Endothelial cell of umbilical vein (primary cell): ENCODE measurements around the gene ANKRD13D. TPM values are rescaled to one million over a fixed set of nuclear protein-coding genes. Genes with fewer than 3 reads are reported as not detected.

ENCODE experiments used
- BruUV-seq: library from RNA; stranded (reverse); fragments of 400-500 nt; replicated peaks from 2 replicates; lab custom pipeline; 2021; lab: Mats Ljungman, UMichigan
- CTCF ChIA-PET: fragments of 300-600, 350-600 bp; sonication (Branson Sonifier 250); formaldehyde crosslinking; loops from one replicate; lab custom pipeline; 2021; ENCODE audit warnings: antibody characterized with exemption, inconsistent platforms; lab: Charles Lee
- POLR2A ChIA-PET: fragments of 300-600, 350-600 bp; sonication (Branson Sonifier 250); formaldehyde crosslinking; loops from one replicate; lab custom pipeline; 2021; ENCODE audit warnings: antibody characterized with exemption, inconsistent platforms; lab: Charles Lee
- DNase-seq: peaks from one replicate; pipeline ENCODE4 v3.0.0-alpha.2; 2011; ENCODE audit warnings: low read depth, low spot score
- FAIRE-seq: peaks from 2 replicates; lab custom pipeline; 2011; peaks lifted over from hg19 to GRCh38; lab: Jason Lieb, UNC
- H2AFZ ChIP-seq: 2 replicates; pipeline ENCODE4 v1.6.0; 2012; ENCODE audit warnings: low read depth, low read length, control low read depth, inconsistent platforms
- H3K27ac ChIP-seq: 2 replicates; pipeline ENCODE4 v1.5.1; 2011; ENCODE audit warnings: low read depth, mild to moderate bottlenecking, control low read depth, low read length, moderate library complexity; ENCODE audit not compliant: insufficient read depth
- H3K27me3 ChIP-seq, 2 experiments: 2 replicates each; pipeline versions ENCODE4 v1.6.0 to v1.6.1; 2011; ENCODE audit warnings: low read length in 2 of 2, mixed read lengths in 1 of 2; ENCODE audit not compliant: control insufficient read depth in 2 of 2, insufficient read depth in 2 of 2
- H3K36me3 ChIP-seq, 2 experiments: 2 replicates in 1 of 2; 3 replicates in 1 of 2; pipeline ENCODE4 v1.5.1; 2011; ENCODE audit warnings: low read length in 2 of 2, mild to moderate bottlenecking in 1 of 2, moderate library complexity in 1 of 2; ENCODE audit not compliant: control insufficient read depth in 2 of 2, insufficient read depth in 2 of 2; ENCODE audit errors: extremely low read depth in 1 of 2
- H3K4me1 ChIP-seq: 3 replicates; pipeline ENCODE4 v1.5.1; 2011; ENCODE audit warnings: mild to moderate bottlenecking, low read length; ENCODE audit not compliant: control insufficient read depth, insufficient read depth; ENCODE audit errors: extremely low read depth
- H3K4me2 ChIP-seq: 2 replicates; pipeline ENCODE4 v1.6.1; 2011; ENCODE audit warnings: low read length, control low read depth, mixed read lengths; ENCODE audit not compliant: insufficient read depth
- H3K4me3 ChIP-seq, 3 experiments: fragments of 200-600 bp in 1 of 3; sonication (generic), shearing (Covaris generic) in 1 of 3; replicated peaks in 1 of 3; 2 replicates each; pipeline ENCODE4 v1.5.1; 2011 to 2016; ENCODE audit warnings: control low read depth in 3 of 3, low read length in 3 of 3, mild to moderate bottlenecking in 2 of 3, inconsistent platforms in 1 of 3, low read depth in 1 of 3, moderate library complexity in 1 of 3; ENCODE audit not compliant: insufficient read depth in 1 of 3
- H3K79me2 ChIP-seq: 2 replicates; pipeline ENCODE4 v1.6.0; 2012; ENCODE audit warnings: low read length, inconsistent platforms; ENCODE audit not compliant: control insufficient read depth, insufficient read depth
- H3K9ac ChIP-seq: replicated peaks from 2 replicates; pipeline ENCODE3; 2011; ENCODE audit warnings: low read length, control low read depth; ENCODE audit not compliant: insufficient read depth; ENCODE audit errors: extremely low read depth
- H3K9me1 ChIP-seq: replicated peaks from 3 replicates; pipeline ENCODE4 v1.6.0; 2011; ENCODE audit warnings: mild to moderate bottlenecking, low read length; ENCODE audit not compliant: control insufficient read depth, insufficient read depth; ENCODE audit errors: extremely low read depth
- H3K9me3 ChIP-seq: replicated peaks from 2 replicates; pipeline ENCODE4 v1.5.1; 2012; ENCODE audit warnings: low read length, inconsistent platforms; ENCODE audit not compliant: control insufficient read depth, insufficient read depth
- H4K20me1 ChIP-seq: replicated peaks from 2 replicates; pipeline ENCODE3; 2011; ENCODE audit warnings: mild to moderate bottlenecking, low read length; ENCODE audit not compliant: control insufficient read depth, insufficient read depth; ENCODE audit errors: extremely low read depth
- CTCF ChIP-seq, 2 donors: IDR thresholded peaks; 1 replicate in 1 of 2; 2 replicates in 1 of 2; pipeline ENCODE4 v1.5.1; 2011; ENCODE audit warnings: low read length in 2 of 2, mild to moderate bottlenecking in 2 of 2, moderate library complexity in 2 of 2, control low read depth in 1 of 2, inconsistent platforms in 1 of 2, low read depth in 1 of 2; ENCODE audit not compliant: insufficient read depth in 1 of 2; ENCODE audit errors: extremely low read depth in 1 of 2
- EZH2 ChIP-seq: IDR thresholded peaks from 2 replicates; pipeline ENCODE4 v1.6.1; 2012; ENCODE audit warnings: borderline replicate concordance, low read depth, mild to moderate bottlenecking, moderate library complexity, low read length, inconsistent platforms; ENCODE audit not compliant: severe bottlenecking
- GATA2 ChIP-seq: IDR thresholded peaks from 2 replicates; pipeline ENCODE4 v1.7.0; 2011; ENCODE audit warnings: low read depth, mild to moderate bottlenecking, moderate library complexity, mixed read lengths, low read length; ENCODE audit not compliant: insufficient read length, insufficient read depth
- MAX ChIP-seq: IDR thresholded peaks from 2 replicates; pipeline ENCODE4 v1.6.1; 2011; ENCODE audit not compliant: insufficient read depth, insufficient read length
- MYC ChIP-seq: IDR thresholded peaks from one replicate; pipeline ENCODE4 v1.6.1; 2011; ENCODE audit warnings: mild to moderate bottlenecking, low read depth, low read length
- POLR2A ChIP-seq: IDR thresholded peaks from 2 replicates; pipeline ENCODE4 v1.6.1; 2012; ENCODE audit warnings: low read depth, mild to moderate bottlenecking, control low read depth, low read length
- POLR2AphosphoS5 ChIP-seq: IDR thresholded peaks from 2 replicates; pipeline ENCODE4 v1.6.1; 2012; ENCODE audit warnings: low read depth, mild to moderate bottlenecking, control low read depth, low read length, moderate library complexity; ENCODE audit not compliant: insufficient read depth
- dilution Hi-C: fragments of 300-500 bp; cut with MboI; formaldehyde crosslinking; loops from one replicate; pipeline ENCODE4 v1.15.0; 2019; ENCODE audit warnings: low sequenced_read_pairs; ENCODE audit not compliant: extremely low pct_ligation_motif_present
- intact Hi-C: fragments of 100-400 bp; cut with micrococcal nuclease; formaldehyde crosslinking; loops from one replicate; pipeline ENCODE4 v1.10.0; 2022
- polyA plus RNA-seq, 4 experiments: library from polyadenylated mRNA; depleted of rRNA in 3 of 4; stranded (reverse) in 3 of 4; unstranded in 1 of 4; fragments of >200 nt; gene quantifications; 2 replicates each; pipeline versions ENCODE4 v1.2.1 to v1.2.3, GENCODE V29; 2011 to 2012; ENCODE audit warnings: missing spikeins in 1 of 4
- total RNA-seq: library from RNA; stranded (reverse); gene quantifications from 2 replicates; pipeline ENCODE4 v1.2.3, GENCODE V29; 2021

ANKRD13D gene
- total and polyA plus RNA-seq, 2 donors (not counting 3 experiments of a cell fraction or from before 2014, with no cell fraction given) = 43.5 to 57.5 TPM

GRCh38 chr11:67288198-67288451, 978 bp upstream of the ANKRD13D start:
- CTCF ChIA-PET = interaction anchor here (0.7 to 3.0 kb wide), 11 partner anchors 8 to 94 kb away, joined by 3 to 32 read pairs (median 6); partner anchors contain the start of genes GRK2 and SSH3

GRCh38 chr11:67288452-67289225, 464 bp upstream of the ANKRD13D start:
- peak; percentile 90 for FAIRE-seq

More at GRCh38 chr11:67288198-67288451, 978 bp upstream of the ANKRD13D start:
- no peaks in the 10 kb centered on the region for H4K20me1 ChIP-seq
- no peaks in the 10 kb centered on the region for H3K9me3 ChIP-seq
- peak overlapping the region; percentile 61 for H3K27ac ChIP-seq
- H3K9ac ChIP-seq = peak overlapping the region; percentile 25
- peaks cover 22% of the 10 kb centered on the region for H3K4me1 ChIP-seq
- no peak for DNase-seq
- no peaks in the 10 kb centered on the region for H3K9me1 ChIP-seq
- intact Hi-C loops = loop anchor here (1.0 to 2.0 kb wide), 6 partner anchors 11 to 86 kb away; partner anchors contain the start of genes GRK2 and SSH3
- H2AFZ ChIP-seq = peak overlapping the region; percentile 32
- POLR2A ChIA-PET = interaction anchor here (0.5 to 2.5 kb wide), 2 partner anchors 11 to 28 kb away, joined by 6 to 9 read pairs; no protein-coding TSS in a partner anchor
- H3K4me3 ChIP-seq = peak overlapping the region in 2 of 3 experiments; percentile 54 to 65
- peak overlapping the region; percentile 60 for H3K4me2 ChIP-seq
- H3K27me3 ChIP-seq = no peaks in the 10 kb centered on the region
- FAIRE-seq = no peak
- H3K79me2 ChIP-seq = peaks cover 20% of the 10 kb centered on the region
- BruUV-seq = no TSS peak
- H3K36me3 ChIP-seq = peaks cover 0 to 32% of the 10 kb centered on the region in 2 experiments
- dilution Hi-C loops = no loop called here
- TF ChIP-seq POLR2AphosphoS5 = peak; percentile 75
- TF ChIP-seq MYC = no peak
- no peak for TF ChIP-seq EZH2
- peak; percentile 72 for TF ChIP-seq POLR2A

More at GRCh38 chr11:67288452-67289225, 464 bp upstream of the ANKRD13D start:
- peak overlapping the region; percentile 43 for H2AFZ ChIP-seq
- intact Hi-C loops (loop anchor here (1.0 to 2.0 kb wide), 6 partner anchors 11 to 86 kb away; partner anchors contain the start of genes GRK2 and SSH3), dilution Hi-C loops (no loop called here)
- no peaks in the 10 kb centered on the region for H3K9me1 ChIP-seq
- H3K79me2 ChIP-seq = peaks cover 20% of the 10 kb centered on the region
- peak; percentile 86 for DNase-seq
- ChIA-PET POLR2A (interaction anchor here (0.5 to 2.5 kb wide), 2 partner anchors 11 to 28 kb away, joined by 6 to 9 read pairs; no protein-coding TSS in a partner anchor), CTCF (interaction anchor here (0.7 to 3.0 kb wide), 13 partner anchors 9 to 94 kb away, joined by 3 to 32 read pairs (median 5); partner anchors contain the start of genes GRK2 and SSH3)
- no peaks in the 10 kb centered on the region for H3K27me3 ChIP-seq
- H3K36me3 ChIP-seq = peaks cover 0 to 27% of the 10 kb centered on the region in 2 experiments
- no peaks in the 10 kb centered on the region for H3K9me3 ChIP-seq
- peak overlapping the region; percentile 25 for H3K9ac ChIP-seq
- no TSS peak for BruUV-seq
- H4K20me1 ChIP-seq = no peaks in the 10 kb centered on the region
- H3K27ac ChIP-seq = peak overlapping the region; percentile 61
- H3K4me2 ChIP-seq = peak overlapping the region; percentile 60
- TF ChIP-seq MAX = no peak
- peak; percentile 75 for TF ChIP-seq POLR2AphosphoS5
- no peak for TF ChIP-seq GATA2
- TF ChIP-seq CTCF (IDR thresholded peaks at IDR 0.05; ENCODE audit: extremely low read depth in 1 of 2, insufficient read depth in 1 of 2, low read depth in 1 of 2, low read length in 2 of 2) = peak; percentile 44 to 53
- H3K4me1 ChIP-seq = peaks cover 22% of the 10 kb centered on the region
- peak overlapping the region; percentile 52 to 65 (median 54) for H3K4me3 ChIP-seq
